Thyroid gland (tissue), 4 donors: ENCODE results near the gene LGALS9C. TPM values are rescaled to one million over a fixed set of nuclear protein-coding genes. Genes with fewer than 3 reads are reported as not detected.
A peak's percentile ranks its signal among the peaks of the same experiment; 100 is the strongest.
"Not testable (repeated sequence)": the region's sequence is repeated elsewhere in the genome, so short reads cannot be mapped to it uniquely, and the experiment has no call there.

Experiments used
- DNase-seq, 2 donors: peaks; one replicate each; pipeline ENCODE4 v3.0.0-alpha.2; 2019
- H3K27ac ChIP-seq, 3 donors: fragments of 200-600 bp; sonication (generic); 1 replicate in 2 of 3; 2 replicates in 1 of 3; pipeline ENCODE4 v1.5.1; 2016 to 2019; ENCODE audit warnings: mild to moderate bottlenecking in 1 of 3, moderate library complexity in 1 of 3
- H3K27me3 ChIP-seq: fragments of 200-600 bp; sonication (generic); one replicate; pipeline ENCODE4 v1.5.1; 2019
- H3K36me3 ChIP-seq, 2 donors: fragments of 200-600 bp; sonication (generic); one replicate each; pipeline ENCODE4 v1.5.1; 2016 to 2019
- H3K4me1 ChIP-seq, 2 donors: fragments of 200-600 bp; sonication (generic); one replicate each; pipeline ENCODE4 v1.5.1; 2017 to 2019
- H3K4me3 ChIP-seq, 3 donors: fragments of 200-600 bp; sonication (generic); replicated peaks in 1 of 3; 1 replicate in 2 of 3; 2 replicates in 1 of 3; pipeline ENCODE4 v1.5.1; 2016; ENCODE audit warnings: mild to moderate bottlenecking in 1 of 3
- H3K9me3 ChIP-seq: fragments of 200-600 bp; sonication (generic); one replicate; pipeline ENCODE4 v1.5.1; 2017
- WGBS, 2 donors: methylation state at CpG; one replicate each; pipeline ENCODE4 v1.1.5; 2017; 5-methylcytosine and 5-hydroxymethylcytosine counted together
- intact Hi-C: fragments of 100-400 bp; cut with DNase I; formaldehyde crosslinking; loops from one replicate; pipeline ENCODE4 v1.15.1; 2023
- total RNA-seq, 4 donors: library from RNA; depleted of rRNA; stranded (reverse); fragments of >200 nt; gene quantifications; one replicate each; pipeline ENCODE4 v1.2.3, GENCODE V29; 2016

Gene LGALS9C
- total RNA-seq, result not detected

DNA sequence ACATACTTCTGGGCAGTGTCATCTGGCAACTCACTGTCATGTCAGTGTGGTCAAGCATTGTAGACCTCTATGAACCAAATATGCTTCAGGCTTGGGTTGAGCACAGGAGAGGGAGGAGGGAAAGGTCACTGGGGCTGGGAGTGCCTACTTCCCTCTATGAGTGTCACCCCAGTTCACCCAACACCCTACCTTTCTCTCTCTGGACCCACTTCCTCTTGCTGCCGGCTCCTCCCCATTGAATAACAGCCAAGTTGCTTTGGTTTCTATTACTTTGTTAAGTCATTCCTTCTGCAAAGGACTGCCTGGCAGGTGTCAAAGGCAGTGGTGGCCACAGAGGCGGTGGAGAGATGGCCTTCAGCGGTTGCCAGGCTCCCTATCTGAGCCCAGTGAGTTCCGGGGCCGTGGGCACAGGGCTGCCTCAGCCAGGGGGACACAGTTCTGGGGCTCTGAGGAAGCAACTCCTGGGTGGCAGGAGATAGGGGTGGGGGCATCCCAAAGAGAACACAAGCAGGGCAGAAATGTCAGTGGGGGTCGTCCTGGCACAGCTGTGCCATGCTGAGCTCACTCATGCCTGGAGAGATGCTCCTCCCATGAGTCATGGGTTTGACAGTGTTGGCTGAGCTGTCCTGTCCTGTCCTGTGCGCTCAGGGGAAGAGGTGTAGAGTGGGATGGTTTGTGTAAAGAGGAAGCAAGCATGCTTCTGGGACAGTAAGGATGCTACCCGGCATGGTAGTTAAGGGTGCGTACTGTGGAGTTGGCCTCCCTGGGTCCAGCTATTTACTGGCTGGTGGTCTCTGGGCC is at the start of gene LGALS9C:
Gene LGALS9C, plus strand, starts transcription at position 282 of the 801 bp plus-strand sequence. Its CDS starts 66 bp downstream, at position 348.
- 90 to 100% methylated on average over 2 to 5 of the region's 9 CpGs for WGBS, 2 donors
- intact Hi-C loops, H3K27me3 ChIP-seq, H3K4me3 ChIP-seq, H3K4me1 ChIP-seq, H3K27ac ChIP-seq, H3K9me3 ChIP-seq, DNase-seq, H3K36me3 ChIP-seq: not testable (repeated sequence)

DNA sequence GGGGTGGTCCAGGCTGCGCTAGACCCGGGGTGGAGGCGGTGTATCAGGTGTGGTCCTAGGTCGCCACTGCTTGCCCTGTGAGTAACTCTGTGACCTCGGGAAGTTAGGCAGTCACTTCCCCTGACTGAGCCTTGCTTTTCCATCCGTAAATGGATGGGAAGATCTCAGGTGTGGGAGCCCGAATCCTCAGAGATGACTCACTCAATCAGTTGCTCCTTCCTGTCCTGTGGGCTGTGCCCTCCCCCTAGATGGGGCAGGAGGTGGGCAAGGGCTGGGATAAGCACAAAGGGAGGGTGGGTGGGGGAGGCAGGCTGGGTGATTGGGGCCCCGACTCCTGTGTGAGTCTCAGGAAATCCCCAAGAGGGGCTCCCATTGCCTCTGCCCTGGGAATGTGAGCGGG is 44.4 kb upstream of the LGALS9C start:
- WGBS, 2 donors, result no CpG with 5 or more reads among the region's 9 CpGs
- intact Hi-C loops, result not testable (repeated sequence)

DNA sequence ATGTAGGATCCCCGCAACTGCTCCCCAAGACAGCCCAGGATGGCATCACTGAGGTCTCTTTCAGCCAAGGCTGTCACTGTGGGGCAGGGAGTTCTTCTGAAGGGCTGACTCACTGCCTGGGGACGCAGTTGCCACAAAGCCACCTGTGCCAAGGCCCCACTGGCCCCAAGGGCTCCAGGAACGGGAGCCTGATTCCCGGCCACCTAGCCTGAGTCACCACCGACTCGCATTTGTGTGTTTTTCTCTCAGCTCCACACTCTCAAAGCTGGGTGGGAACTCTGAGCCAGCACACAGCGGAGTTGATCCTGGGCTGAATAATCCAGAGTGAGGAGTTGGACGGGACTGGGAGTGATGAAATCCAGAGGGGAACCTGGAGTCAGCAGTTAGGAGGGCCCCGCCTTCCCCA is 37.1 kb upstream of the LGALS9C start:
- DNase-seq, H3K27ac ChIP-seq, H3K4me1 ChIP-seq, H3K9me3 ChIP-seq, H3K36me3 ChIP-seq, intact Hi-C loops, H3K4me3 ChIP-seq, H3K27me3 ChIP-seq: not testable (repeated sequence)
- no CpG with 5 or more reads among the region's 9 CpGs for WGBS, 2 donors

More for the DNA sequence above, 44.4 kb upstream of the LGALS9C start:
- not testable (repeated sequence) for H3K36me3 ChIP-seq, H3K4me3 ChIP-seq, H3K4me1 ChIP-seq, H3K27ac ChIP-seq, H3K9me3 ChIP-seq, DNase-seq, H3K27me3 ChIP-seq

DNA sequence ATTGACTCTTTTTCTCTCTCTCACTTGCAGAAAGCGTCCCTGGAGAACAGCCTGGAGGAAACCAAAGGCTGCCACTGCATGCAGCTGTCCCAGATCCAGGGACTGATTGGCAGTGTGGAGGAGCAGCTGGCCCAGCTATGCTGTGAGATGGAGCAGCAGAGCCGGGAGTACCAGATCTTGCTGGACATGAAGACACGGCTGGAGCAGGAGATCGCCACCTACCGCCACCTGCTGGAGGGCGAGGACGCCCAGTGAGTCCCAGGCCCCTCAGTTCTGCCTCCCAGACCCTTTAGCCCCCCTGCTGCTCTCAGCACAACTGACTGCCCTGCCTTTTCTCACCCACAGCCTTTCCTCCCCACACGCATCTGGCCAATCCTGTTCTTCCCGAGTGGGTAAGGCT is 34.5 kb upstream of the LGALS9C start:
- H3K4me1 ChIP-seq, H3K36me3 ChIP-seq, H3K4me3 ChIP-seq, H3K9me3 ChIP-seq, H3K27ac ChIP-seq, intact Hi-C loops, H3K27me3 ChIP-seq: not testable (repeated sequence)
- WGBS, 2 donors, result no CpG with 5 or more reads among the region's 9 CpGs
- peak; percentile 41 to 49 for DNase-seq

DNA sequence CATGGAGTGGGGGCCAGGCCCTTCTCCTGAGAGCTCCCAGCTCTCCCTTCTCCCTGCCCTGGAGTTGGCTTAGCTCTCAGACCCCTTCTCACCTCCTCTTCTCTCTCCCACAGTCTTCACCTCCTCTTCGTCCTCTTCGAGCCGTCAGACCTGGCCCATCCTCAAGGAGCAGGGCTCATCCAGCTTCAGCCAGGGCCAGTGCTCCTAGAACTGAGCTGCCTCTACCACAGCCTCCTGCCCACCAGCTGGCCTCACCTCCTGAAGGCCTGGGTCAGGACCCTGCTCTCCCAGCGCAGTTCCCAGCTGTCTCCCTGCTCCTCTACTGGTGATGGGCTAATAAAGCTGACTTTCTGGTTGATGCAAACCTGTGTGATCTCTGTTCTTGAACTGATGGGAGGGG is 34.1 kb upstream of the LGALS9C start:
- H3K4me3 ChIP-seq, H3K4me1 ChIP-seq, H3K36me3 ChIP-seq, H3K27ac ChIP-seq, DNase-seq, H3K27me3 ChIP-seq, intact Hi-C loops, H3K9me3 ChIP-seq: not testable (repeated sequence)
- no CpG with 5 or more reads among the region's 4 CpGs for WGBS, 2 donors

DNA sequence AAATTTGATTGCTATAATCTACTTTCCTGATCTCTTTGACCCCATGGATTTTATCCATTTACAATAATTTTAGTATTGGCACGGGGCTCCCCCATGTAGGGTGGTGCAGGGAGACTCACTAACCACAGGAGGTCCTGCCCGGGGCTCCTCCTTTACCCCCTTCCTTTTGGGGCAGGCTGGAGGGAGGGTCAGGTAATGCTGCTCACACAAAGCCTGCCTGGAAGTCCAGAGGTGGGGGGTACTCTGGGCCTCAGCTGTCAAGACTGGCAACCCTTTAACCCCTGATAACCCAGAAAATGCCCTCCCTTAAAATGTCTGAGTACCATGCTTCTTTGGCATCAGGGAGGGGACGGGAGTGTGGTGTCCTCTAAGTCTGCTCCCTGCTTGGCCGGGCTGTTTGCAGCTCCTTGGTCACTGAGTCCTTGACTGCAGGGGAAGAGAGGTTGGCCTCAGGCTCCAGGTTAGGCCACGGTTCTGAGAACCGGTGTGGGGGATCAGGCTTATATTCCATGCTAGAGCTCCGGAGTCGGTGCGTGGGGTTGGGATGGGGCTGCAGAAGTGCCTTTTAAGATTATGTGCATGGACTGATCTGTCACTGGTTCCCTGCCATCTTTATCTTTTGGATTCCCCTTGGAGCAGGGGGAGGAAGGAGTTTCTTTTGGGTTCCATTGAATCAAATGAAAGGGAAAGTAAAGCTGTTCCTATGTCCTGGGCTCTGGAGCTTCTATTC is 28.9 kb upstream of the LGALS9C start:
- 60% methylated on average over 1 of the region's 9 CpGs; no CpG with 5 or more reads in 1 of the 2 donors for WGBS, 2 donors
- intact Hi-C loops, result not testable (repeated sequence)

DNA sequence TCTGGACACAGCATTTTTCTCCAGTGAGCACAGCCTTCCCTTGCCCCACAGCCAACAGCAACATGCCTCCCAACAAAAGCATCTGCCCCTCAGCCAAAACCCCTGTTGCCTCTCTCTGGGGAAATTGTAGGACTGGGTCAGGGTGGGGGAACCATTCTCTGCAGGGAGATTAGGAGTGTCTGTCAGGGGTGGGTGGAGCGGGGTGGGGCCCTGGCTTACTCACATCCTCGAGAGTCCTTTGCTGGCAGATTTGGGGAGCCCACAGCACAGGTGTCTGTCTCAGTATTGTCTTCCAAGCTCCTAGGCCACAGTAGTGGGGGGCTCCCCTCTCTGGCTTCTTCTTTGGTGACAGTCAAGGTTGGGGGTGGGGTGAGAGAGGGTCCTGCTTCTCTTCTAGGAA is 28.3 kb upstream of the LGALS9C start:
- DNase-seq, H3K27me3 ChIP-seq, H3K36me3 ChIP-seq, H3K4me1 ChIP-seq, intact Hi-C loops, H3K9me3 ChIP-seq, H3K27ac ChIP-seq, H3K4me3 ChIP-seq: not testable (repeated sequence)
- WGBS, 2 donors, result no CpG with 5 or more reads among the region's 2 CpGs

More for the DNA sequence above, 28.9 kb upstream of the LGALS9C start:
- not testable (repeated sequence) for DNase-seq, H3K27ac ChIP-seq, H3K9me3 ChIP-seq, H3K4me1 ChIP-seq, H3K27me3 ChIP-seq, H3K36me3 ChIP-seq, H3K4me3 ChIP-seq

DNA sequence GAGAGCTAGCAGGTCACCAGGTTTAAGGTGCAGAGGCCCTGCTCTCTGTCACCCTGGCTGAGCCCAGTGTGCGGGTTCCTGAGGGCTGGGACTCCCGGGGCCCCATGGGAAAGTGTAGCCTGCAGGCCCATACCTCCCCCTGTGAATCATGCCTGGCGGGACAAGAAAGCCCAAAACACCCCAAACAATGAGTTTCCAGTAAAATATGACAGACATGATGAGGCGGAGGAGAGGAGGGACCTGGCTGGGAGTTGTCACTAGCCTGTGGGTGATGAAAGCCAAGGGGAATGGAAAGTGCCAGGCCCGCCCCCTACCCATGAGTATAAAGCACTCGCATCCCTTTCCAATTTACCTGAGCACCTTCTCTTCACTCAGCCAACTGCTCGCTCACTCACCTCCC is 26.8 kb upstream of the LGALS9C start:
- H3K9me3 ChIP-seq, H3K27ac ChIP-seq, H3K27me3 ChIP-seq, H3K4me3 ChIP-seq, H3K4me1 ChIP-seq, intact Hi-C loops, DNase-seq, H3K36me3 ChIP-seq: not testable (repeated sequence)
- 80 to 100% methylated on average over 1 to 4 of the region's 7 CpGs for WGBS, 2 donors

DNA sequence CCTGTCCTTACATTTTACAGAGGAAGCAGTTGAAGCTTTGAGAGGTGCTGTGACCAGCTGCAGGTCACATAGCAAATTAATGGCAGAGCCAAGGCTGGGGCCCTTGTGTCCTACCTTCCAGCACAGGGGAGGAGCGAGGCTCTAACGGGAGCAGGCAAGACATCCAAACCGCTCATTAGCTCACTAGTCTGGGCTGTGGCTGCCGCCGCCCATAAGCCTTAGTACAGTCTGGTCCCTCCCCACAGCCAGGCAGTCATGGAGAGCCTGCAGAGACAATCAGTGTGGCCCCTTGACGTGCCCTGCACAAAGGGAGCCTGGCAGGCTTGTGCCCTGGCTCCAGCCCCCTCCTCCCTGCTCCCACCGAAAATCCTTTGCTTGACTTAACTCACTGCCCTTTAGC is 25.6 kb upstream of the LGALS9C start:
- H3K36me3 ChIP-seq, H3K4me1 ChIP-seq, H3K4me3 ChIP-seq, H3K27ac ChIP-seq, intact Hi-C loops, H3K27me3 ChIP-seq, H3K9me3 ChIP-seq, DNase-seq: not testable (repeated sequence)
- no CpG with 5 or more reads among the region's 7 CpGs for WGBS, 2 donors

DNA sequence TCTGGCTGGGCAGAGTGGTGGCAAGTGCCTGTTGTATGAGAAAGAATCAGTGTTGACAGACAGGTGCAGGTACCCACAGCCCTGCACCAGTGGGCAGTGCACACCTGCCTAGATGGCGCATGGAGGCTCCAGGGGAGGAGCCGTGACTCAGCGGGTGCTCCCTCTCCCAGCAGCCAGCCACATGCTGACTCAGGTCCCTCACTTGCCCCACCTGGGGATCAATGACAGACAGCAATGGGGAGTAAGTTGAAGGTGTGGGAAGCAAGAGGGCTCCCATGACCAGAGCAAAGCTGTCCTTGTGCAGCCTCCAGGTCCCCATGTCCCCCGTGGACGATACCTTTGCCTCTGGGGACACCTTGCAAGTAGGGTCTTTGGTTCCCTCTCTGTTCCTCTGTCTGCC is 24.6 kb upstream of the LGALS9C start:
- DNase-seq, H3K4me3 ChIP-seq, H3K27me3 ChIP-seq, H3K9me3 ChIP-seq, H3K4me1 ChIP-seq, intact Hi-C loops, H3K27ac ChIP-seq, H3K36me3 ChIP-seq: not testable (repeated sequence)
- 60% methylated on average over 1 of the region's 5 CpGs; no CpG with 5 or more reads in 1 of the 2 donors for WGBS, 2 donors

DNA sequence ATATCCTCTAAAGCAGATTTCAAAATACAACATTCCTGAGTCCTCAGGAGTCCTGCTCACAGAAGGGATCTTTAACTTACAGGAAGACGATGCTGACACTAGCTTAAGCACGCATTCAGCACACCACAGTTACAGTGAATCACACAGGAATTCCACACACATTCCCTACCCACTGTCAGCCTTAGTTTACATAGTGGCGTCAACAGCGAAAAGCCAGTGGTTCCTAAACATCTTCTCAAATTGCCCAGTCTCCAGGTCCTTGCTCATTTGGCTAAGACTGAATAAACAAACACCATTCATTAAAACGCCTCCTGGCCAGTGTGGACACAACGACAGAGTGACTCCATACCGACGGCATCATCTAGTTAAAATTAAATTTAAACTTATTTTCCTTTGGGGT is 17.6 kb upstream of the LGALS9C start:
- 24 to 42% methylated on average over 8 of the region's 8 CpGs for WGBS, 2 donors
- H3K9me3 ChIP-seq, DNase-seq, H3K27me3 ChIP-seq, H3K36me3 ChIP-seq, H3K4me3 ChIP-seq, H3K27ac ChIP-seq, intact Hi-C loops, H3K4me1 ChIP-seq: not testable (repeated sequence)

DNA sequence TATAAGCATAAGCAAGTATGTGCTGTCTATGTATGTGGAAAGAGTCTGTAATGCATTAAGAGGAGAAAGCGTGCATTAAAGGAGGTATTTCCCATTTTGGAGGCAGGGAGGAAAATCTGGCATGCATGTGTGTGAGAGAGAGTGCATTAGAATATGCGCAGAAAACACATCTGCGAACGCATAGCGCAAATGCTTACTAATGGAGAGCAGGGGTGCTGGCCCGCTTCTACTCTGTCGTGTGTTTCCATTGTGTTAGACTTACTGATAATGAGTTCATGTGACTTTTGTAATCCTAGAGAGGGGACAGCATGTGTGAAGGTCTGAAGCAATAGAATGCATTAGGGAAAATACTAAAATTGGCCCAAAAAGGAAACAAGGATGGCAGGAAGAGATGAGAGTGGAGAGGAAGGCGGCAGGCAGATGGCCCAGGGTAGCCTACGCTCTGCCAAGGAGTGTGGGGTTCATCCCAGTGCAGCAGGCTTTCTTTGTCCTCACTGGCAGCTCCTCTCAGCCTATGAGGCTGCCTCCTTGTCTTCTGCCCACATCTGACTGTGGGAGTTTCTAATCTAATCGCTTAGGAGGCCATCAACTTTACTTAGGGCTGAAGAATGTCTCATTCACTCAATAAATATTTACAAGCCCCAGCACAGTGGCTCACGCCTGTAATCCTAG is 12.6 kb upstream of the LGALS9C start:
- WGBS, 2 donors, result 72 to 75% methylated on average over 8 of the region's 11 CpGs
- H3K4me1 ChIP-seq, DNase-seq, H3K27me3 ChIP-seq, H3K36me3 ChIP-seq, intact Hi-C loops, H3K27ac ChIP-seq, H3K4me3 ChIP-seq, H3K9me3 ChIP-seq: not testable (repeated sequence)
